ENCODE results near the gene DENND1B.

DENND1B gene, protein sequence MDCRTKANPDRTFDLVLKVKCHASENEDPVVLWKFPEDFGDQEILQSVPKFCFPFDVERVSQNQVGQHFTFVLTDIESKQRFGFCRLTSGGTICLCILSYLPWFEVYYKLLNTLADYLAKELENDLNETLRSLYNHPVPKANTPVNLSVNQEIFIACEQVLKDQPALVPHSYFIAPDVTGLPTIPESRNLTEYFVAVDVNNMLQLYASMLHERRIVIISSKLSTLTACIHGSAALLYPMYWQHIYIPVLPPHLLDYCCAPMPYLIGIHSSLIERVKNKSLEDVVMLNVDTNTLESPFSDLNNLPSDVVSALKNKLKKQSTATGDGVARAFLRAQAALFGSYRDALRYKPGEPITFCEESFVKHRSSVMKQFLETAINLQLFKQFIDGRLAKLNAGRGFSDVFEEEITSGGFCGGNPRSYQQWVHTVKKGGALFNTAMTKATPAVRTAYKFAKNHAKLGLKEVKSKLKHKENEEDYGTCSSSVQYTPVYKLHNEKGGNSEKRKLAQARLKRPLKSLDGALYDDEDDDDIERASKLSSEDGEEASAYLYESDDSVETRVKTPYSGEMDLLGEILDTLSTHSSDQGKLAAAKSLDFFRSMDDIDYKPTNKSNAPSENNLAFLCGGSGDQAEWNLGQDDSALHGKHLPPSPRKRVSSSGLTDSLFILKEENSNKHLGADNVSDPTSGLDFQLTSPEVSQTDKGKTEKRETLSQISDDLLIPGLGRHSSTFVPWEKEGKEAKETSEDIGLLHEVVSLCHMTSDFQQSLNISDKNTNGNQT

GRCh38 chr1:197775282-197776262 lies at the start of gene DENND1B:
Gene DENND1B (minus strand): TSS chr1:197775480. CDS start chr1:197775155, 325 bp downstream.
- peak; percentile 34 for DNase-seq (ENCODE audit: low spot score)

DNA sequence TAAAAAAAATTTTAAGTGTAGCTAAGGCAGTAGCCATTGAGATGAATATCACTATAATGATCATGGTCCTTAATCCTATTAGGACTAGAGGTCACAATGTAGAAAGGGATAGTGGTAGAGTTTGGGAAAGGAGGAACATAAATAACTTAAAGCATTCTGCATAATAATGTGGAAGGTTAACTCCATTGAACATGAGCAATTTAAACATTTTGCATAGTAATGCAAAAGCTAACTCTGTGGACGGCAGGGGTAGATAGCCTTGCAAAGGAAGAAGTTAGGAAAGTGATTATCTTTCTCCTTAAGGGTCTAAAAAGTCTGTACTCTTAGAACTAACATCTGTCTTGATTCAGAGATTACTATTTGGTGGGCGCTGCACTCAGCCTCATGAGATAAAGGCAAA lies 39.0 kb upstream of the DENND1B start:
- no peak for DNase-seq (ENCODE audit: low spot score)

DNA sequence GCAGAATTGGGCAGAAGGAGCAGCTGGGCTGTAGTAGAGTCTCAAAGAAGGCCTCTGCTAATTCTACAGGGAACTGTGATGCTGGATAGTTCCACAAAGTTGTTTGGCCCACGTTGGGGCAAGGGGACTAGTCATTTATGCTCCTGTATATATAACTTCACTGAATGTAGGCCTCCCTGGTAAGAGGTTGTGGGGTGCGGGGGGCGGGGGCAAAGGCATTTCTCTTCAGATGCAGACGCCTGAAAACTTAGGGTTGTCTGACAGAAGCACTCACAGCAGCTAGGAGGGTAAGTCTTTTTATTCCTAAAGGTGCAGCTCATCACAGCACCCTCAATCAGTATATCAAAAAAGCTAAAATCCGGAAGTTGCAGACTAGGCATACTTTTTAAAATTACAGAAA lies 38.5 kb upstream of the DENND1B start:
- no peak for DNase-seq (ENCODE audit: low spot score)

DNA sequence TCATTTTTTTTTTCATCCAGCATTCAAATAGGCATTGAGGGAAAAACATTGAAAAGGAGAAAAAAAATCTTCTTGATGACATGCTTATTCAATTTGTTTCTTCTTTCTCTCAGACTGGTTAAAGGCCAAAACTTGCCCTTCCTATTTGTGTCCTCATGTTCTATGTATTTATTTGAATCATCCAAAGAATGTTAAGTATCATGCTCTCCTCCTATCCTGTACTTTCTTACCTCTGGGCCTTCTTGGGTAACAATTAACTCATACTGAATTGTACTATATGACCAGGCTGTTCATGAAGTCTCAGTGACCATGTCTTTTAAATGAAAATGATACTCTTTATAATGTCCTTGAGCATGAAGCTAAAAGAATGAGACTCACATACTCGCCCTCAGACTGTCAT lies 36.5 kb upstream of the DENND1B start:
- DNase-seq (ENCODE audit: low spot score), result no peak

DNA sequence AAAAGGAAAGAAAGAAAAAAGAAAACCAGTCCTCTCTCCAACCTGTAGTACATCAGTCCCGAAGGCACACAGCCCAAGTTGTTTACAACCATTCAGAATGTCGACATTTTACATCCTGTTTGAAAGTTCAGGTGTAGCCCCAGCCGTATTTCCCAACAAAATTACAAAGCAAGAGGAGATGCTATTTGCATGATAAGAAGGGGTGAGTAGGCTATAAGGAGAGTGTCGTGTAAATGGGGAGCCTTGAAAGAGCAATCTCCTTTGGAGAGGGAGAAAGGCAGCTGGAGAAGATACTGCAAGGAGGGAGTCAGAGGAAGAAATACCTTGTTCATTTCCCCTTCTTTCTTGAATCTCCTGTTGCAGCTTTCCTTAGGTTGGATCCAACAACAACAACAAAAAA lies 35.5 kb upstream of the DENND1B start:
- no peak for DNase-seq (ENCODE audit: low spot score)

- no peak for DNase-seq (ENCODE audit: low spot score)
Measured at GRCh38 chr1:197808880-197809279, 33.6 kb upstream of the DENND1B start.

DNA sequence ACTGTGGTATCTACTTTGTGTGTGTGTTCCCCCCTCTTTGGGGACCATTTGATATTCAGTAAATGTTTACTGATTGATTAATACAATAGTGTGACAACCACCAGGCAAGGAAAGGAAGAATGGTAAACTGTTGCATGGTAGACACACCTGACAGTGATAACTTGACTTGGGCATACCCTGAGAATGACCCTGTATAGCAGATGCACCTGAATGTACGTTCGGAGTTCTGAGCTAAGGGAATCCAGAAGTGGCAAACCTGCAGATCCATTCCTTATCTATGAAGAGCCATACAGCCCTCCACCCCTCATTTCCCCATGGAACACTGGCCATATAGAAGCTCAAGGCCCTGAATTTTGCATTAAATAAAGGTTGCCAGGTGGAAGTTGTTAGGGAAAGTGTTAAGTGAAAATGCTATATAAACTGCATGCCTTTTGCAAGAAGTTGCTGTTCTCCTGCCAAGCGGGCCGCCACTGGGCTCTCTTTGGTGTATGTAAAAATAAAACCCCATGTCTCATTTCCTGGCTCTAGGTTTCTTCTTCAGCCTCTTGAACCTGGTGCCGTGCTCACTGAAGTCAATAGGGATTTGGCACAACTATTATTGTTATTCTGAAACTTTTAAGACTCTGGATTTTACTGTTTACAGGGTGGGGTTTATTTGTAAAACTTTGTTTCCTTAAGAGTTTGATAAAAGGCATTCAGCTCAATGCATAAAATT lies 32.6 kb upstream of the DENND1B start:
- no peak for DNase-seq (ENCODE audit: low spot score)

DNA sequence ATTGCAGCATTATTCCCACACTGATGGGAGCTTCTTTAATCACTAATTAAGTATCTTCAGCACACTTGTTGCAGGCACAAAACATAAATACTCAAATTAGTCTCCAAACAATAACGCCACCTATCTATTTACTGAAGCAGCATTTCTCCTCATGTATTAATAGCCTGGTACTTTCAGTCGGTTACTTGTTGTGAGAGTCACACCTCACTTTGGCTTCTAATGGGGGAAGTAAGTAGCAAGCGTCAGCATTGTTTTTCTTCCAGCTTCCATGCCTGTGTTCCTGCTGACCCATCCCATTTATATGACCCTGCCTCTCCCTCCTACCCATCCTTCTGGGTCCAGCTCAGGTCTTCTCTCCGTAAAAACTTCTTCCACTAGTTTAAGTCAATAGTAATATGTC lies 31.9 kb upstream of the DENND1B start:
- no peak for DNase-seq (ENCODE audit: low spot score)

DNA sequence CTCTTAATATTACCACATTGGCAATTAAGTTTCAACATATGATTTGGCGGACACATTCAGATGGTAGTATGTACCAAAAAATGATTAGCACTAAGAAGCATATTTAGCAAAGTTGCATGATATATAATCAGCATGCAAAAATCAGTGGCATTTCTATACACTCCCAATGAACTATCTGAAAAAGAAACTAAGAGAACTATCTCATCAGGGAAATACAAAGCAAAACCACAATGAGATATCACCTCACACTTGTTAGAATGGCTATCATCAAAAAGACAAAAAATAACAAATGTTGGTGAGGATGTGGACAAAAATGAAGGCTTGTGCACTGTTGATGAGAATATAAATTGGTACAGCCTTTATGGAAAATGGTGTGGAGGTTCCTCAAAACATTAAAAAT lies 31.4 kb upstream of the DENND1B start:
- no peak for DNase-seq (ENCODE audit: low spot score)

- no peak for DNase-seq (ENCODE audit: low spot score)
Measured at GRCh38 chr1:197801684-197802083, 26.4 kb upstream of the DENND1B start.

GRCh38 chr1:197801111-197801482 lies 25.8 kb upstream of the DENND1B start:
- DNase-seq (ENCODE audit: low spot score), result no peak

DNA sequence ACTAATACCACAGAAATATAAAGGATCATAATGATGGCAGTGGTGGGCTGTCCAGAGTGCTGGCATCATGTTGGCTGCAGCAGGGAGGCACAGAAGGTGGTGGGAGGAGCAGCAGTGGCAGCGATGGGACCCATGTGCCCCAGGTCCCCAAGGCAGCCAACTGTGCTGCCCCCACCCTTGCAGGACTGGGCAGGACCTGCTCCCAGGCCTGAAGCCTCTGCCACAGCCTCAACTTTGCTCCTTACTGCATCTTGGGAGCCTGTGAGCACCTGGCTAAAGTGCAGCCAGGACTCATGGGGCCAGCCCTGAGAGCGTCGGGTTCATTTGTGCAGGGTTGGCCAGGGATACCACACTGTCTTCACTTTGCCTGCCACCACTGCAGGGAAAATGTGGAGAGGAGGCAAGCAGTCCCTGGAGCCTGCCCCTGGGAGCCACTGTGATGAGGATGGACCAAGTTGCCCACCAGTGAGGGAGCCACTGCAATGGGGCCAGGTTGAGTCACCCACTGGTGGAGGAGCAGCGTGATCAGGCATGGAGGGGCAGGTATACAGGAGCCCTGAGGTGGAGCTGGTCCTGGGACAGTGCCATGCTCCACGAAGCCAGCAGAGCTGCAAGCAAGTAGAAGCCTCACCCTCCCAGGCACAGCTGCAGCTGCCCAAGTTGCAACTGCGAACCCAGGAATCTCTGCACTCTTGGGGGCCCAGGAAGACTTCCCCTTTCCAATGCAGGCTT lies 25.3 kb upstream of the DENND1B start:
- no peak for DNase-seq (ENCODE audit: low spot score)

GRCh38 chr1:197799271-197799670 lies 24.0 kb upstream of the DENND1B start:
- DNase-seq (ENCODE audit: low spot score), result no peak

DNA sequence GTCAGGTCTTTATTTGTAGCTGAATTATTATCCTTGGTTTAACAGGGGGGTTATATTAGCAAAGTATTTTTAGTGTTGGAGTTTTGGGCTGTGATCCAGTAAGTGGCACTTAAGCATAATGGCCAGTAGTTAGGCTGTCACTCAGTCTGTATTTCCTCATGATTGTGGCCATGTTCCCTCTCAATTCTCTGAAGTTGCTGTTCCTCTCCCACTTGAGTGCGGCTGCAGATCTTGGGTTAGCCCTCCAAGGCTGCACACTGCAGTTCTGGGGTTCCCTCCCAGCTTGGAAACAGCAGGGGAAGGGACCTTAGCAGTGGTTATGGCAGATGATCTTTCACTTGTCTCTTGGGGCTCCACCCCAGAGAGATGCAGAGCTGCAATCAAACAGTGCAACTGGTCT lies 23.2 kb upstream of the DENND1B start:
- DNase-seq (ENCODE audit: low spot score), result no peak

- DNase-seq (ENCODE audit: low spot score), result no peak
Measured at GRCh38 chr1:197797010-197797409, 21.7 kb upstream of the DENND1B start.

DNA sequence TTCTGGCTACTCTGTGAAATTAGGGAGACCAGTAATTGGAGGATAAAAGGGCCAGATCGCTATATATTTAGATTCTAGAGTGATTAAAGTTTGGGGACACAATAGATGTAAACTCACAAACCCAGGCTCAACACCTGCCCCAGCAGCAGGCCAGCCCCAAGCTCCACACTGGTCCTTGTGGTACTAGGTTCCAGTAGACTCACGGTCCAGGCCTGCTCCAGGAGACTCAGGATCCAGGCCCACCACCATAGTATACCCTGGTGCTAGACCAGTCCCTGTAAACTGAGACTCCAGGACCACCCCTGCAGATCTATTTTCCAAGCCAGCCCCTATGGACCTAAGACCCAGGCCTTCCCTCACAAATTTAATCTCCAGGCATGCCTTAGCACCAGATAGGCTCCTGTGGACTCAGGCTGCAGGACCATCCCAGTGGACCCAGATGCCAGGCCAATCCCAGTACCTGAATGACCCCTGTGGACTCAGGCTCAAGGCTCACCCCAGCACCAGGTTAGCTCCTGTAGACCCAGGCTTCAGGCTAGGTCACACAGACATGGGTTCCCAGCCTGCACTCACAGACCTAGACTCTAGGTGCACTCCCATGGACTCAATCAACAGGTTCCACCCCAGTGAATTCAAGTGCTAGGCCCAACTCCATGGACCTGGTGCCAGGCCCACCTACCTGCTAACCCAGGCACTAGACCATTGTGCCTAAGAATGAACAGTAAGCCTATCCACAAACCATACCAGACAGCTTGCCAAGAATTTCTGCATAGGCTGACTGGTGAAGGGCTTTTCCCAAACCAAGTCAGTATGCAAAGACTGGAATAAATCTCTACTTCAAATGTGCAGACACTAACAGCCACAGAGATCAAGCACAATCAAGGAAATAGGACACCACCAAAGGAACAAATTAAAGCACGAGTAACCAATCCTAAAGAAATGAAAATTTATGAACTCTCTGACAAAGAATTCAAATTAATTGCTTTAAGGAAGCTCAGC lies 13.8 kb upstream of the DENND1B start:
- DNase-seq (ENCODE audit: low spot score), result no peak

- no peak for DNase-seq (ENCODE audit: low spot score)
Measured at GRCh38 chr1:197787623-197788536, 12.6 kb upstream of the DENND1B start.

GRCh38 chr1:197787056-197787455 lies 11.8 kb upstream of the DENND1B start:
- DNase-seq (ENCODE audit: low spot score), result no peak

DNA sequence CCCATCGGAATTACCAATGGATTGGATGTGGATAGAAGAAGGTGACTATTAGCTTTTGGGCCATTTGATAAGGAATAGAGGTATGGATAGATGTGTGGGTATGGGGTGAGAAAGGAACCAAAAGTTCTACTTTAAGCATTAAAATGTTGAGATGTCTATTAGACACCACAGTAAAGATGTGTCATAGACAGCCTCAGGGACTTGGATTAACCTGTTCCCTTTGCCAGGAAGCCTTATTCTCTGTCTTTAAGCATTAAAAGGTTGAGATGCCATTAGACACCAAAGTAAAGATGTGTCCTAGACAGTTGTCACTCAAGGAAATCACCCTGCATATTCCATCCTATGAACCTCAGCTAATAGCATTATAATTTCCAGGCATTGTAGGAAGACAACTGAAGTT lies 11.0 kb upstream of the DENND1B start:
- no peak for DNase-seq (ENCODE audit: low spot score)
